Heart right ventricle (tissue), 16 donors: Measurements from ENCODE around the gene TMEM123. TPM values are rescaled to one million over a fixed set of nuclear protein-coding genes. Genes with fewer than 3 reads are reported as not detected.

ENCODE experiments used
- ATAC-seq, 8 donors: fragments of 200-7000 bp; cut with Tn5 transposase; one replicate each; pipeline ENCODE4 v1.9.1; 2020; ENCODE audit warnings: mild to moderate bottlenecking in 8 of 8, moderate library complexity in 8 of 8, moderate number of reproducible peaks in 1 of 8
- DNase-seq, 2 donors: peaks; one replicate each; pipeline ENCODE4 v3.0.0-alpha.2; 2020
- H3K27ac ChIP-seq, 10 donors: fragments of 200-600 bp; sonication (generic) in 2 of 10; one replicate each; pipeline versions ENCODE4 v1.5.0 to v1.8.0; 2020 to 2022; ENCODE audit warnings: mild to moderate bottlenecking in 3 of 10
- H3K27me3 ChIP-seq, 7 donors: fragments of 200-600 bp; one replicate each; pipeline ENCODE4 v1.8.0; 2021 to 2022; ENCODE audit warnings: mild to moderate bottlenecking in 2 of 7
- H3K36me3 ChIP-seq, 9 donors: fragments of 200-600 bp; sonication (generic) in 1 of 9; one replicate each; pipeline versions ENCODE4 v1.5.0 to v1.8.0; 2020 to 2022; ENCODE audit warnings: mild to moderate bottlenecking in 2 of 9
- H3K4me1 ChIP-seq, 9 donors: fragments of 200-600 bp; sonication (generic) in 1 of 9; one replicate each; pipeline versions ENCODE4 v1.5.0 to v1.8.0; 2020 to 2022; ENCODE audit warnings: mild to moderate bottlenecking in 4 of 9
- H3K4me3 ChIP-seq, 10 donors: fragments of 200-600 bp; sonication (generic) in 2 of 10; one replicate each; pipeline versions ENCODE4 v1.5.0 to v1.8.0; 2020 to 2022; ENCODE audit warnings: mild to moderate bottlenecking in 7 of 10, moderate library complexity in 2 of 10
- H3K9me3 ChIP-seq, 11 donors: fragments of 200-600 bp in 10 of 11; sonication (generic) in 2 of 11; one replicate each; pipeline versions ENCODE4 v1.5.0 to v1.8.0; 2013 to 2022; ENCODE audit warnings: mild to moderate bottlenecking in 2 of 11, control low read depth in 1 of 11, moderate library complexity in 1 of 11
- CTCF ChIP-seq, 9 donors: fragments of 200-600 bp; sonication (generic) in 2 of 9; IDR thresholded peaks; one replicate each; pipeline versions ENCODE4 v1.5.0 to v1.8.0; 2021 to 2022; ENCODE audit warnings: antibody characterized with exemption in 9 of 9, mild to moderate bottlenecking in 5 of 9, moderate library complexity in 1 of 9
- WGBS, 2 donors: extraction: QIAGEN DNeasy Blood & Tissue Kit; methylation state at CpG; one replicate each; pipeline ENCODE4 v1.1.7; 2013; ENCODE audit warnings: inconsistent platforms in 1 of 2; 5-methylcytosine and 5-hydroxymethylcytosine counted together
- intact Hi-C, 10 donors: fragments of 100-400 bp; cut with DNase I; formaldehyde crosslinking; loops; one replicate each; pipeline versions ENCODE4 v1.11.1 to v1.14.2; 2022
- polyA plus RNA-seq, 2 donors: library from polyadenylated mRNA; stranded (reverse); fragments of 200-250 nt; gene quantifications; one replicate each; pipeline ENCODE4 v1.2.3, GENCODE V29; 2013
- total RNA-seq, 10 donors: library from RNA; stranded (reverse); fragmentation: NEBNext Ultra II Directional in 3 of 10; extraction: Animal tissue kit (Norgen Biotek cat#: 25700) in 3 of 10; gene quantifications; one replicate each; pipeline versions ENCODE4 v1.2.1 to v1.2.4, GENCODE V29; 2021 to 2023
- donor health status: Arrhythmogenic right ventricular cardiomyopathy.
- donor health status: ischemic (EF 13 %, LVEDD 7.1; RV severe dilation, severe dysfunction).
- donor health status: healthy with polysubstance abuse.
- donor health status: DM: no; HTN: yes; CAD: no.
- donor health status: DM: no; HTN: no; CAD: no.
- donor health status: ischemic (EF 25% LVEDD 6.9; RV normal size, moderate dysfunction).
- donor health status: ischemic (EF 25% LVEDD 5.7; RV mildly dilated, moderate dysfunction).
- donor health status: healthy.
- donor health status: DM: yes; HTN: yes; CAD: no.
- donor health status: Ischemic cardiomyopathy.
- donor health status: ischemic (EF 35%, LVEDD 5.7; RV mildly dilated, moderate dysfunction).
- donor health status: nonischemic (EF 11% LVEDD 7.7; RV severe dilation, severe dysfunction).
- donor health status: DM: yes; HTN: yes; CAD: no.
- donor health status: PGD.
- donor health status: ischemic (EF 29% LVEDD 5.4; RV normal size, mild dysfunction).
- donor health status: nonischemic (EF 23%, LVEDD 6.1; RV moderate dilation, normal function).

The TMEM123 gene
- total and polyA plus RNA-seq, 12 donors = 18.7 to 98.7 (median 77.4) TPM

GRCh38 chr11:102428696-102429095 lies 23.9 kb downstream of the TMEM123 start:
- ATAC-seq (no peak), DNase-seq (no peak)
- no peaks in the 10 kb centered on the region for H3K27me3 ChIP-seq
- 91 to 92% methylated on average over 4 of the region's 4 CpGs for WGBS, 2 donors
- H3K27ac ChIP-seq = peak overlapping the region in 2 of 10 donors; percentile 3 to 7
- peaks cover 0 to 11% (median 0%) of the 10 kb centered on the region in 9 donors for H3K36me3 ChIP-seq
- TF ChIP-seq CTCF (IDR thresholded peaks at IDR 0.05) = no peak
- H3K4me1 ChIP-seq = peaks cover 0 to 58% (median 28%) of the 10 kb centered on the region in 9 donors
- intact Hi-C loops = no loop called here
- H3K9me3 ChIP-seq = peaks cover 0 to 9% (median 0%) of the 10 kb centered on the region in 11 donors
- no peak overlapping the region for H3K4me3 ChIP-seq

- peaks cover 0 to 65% (median 30%) of the 10 kb centered on the region in 9 donors for H3K4me1 ChIP-seq
- H3K27me3 ChIP-seq = no peaks in the 10 kb centered on the region
- intact Hi-C loops = no loop called here
- ATAC-seq (no peak), DNase-seq (no peak)
- no peak overlapping the region for H3K27ac ChIP-seq
- peaks cover 0 to under 1% (median 0%) of the 10 kb centered on the region in 9 donors for H3K36me3 ChIP-seq
- peaks cover 0 to 3% (median 0%) of the 10 kb centered on the region in 11 donors for H3K9me3 ChIP-seq
- no peak for TF ChIP-seq CTCF (IDR thresholded peaks at IDR 0.05)
- no peak overlapping the region for H3K4me3 ChIP-seq
- 0 to 2% methylated on average over 1 of the region's 1 CpG for WGBS, 2 donors
Observed at GRCh38 chr11:102427068-102427467, 25.5 kb downstream of the TMEM123 start.

- Histone ChIP-seq H3K4me1 (peaks cover 0 to 65% (median 30%) of the 10 kb centered on the region in 9 donors), H3K27me3 (no peaks in the 10 kb centered on the region), H3K4me3 (no peak overlapping the region), H3K9me3 (no peaks in the 10 kb centered on the region), H3K36me3 (no peaks in the 10 kb centered on the region), H3K27ac (no peak overlapping the region)
- intact Hi-C loops = no loop called here
- ATAC-seq (no peak), DNase-seq (no peak)
- TF ChIP-seq CTCF (IDR thresholded peaks at IDR 0.05) = no peak
Observed at GRCh38 chr11:102426570-102426969, 26.0 kb downstream of the TMEM123 start.

GRCh38 chr11:102426000-102426399 lies 26.6 kb downstream of the TMEM123 start:
- WGBS, 2 donors = 54 to 78% methylated on average over 2 of the region's 2 CpGs
- Histone ChIP-seq H3K4me3 (no peak overlapping the region), H3K36me3 (no peaks in the 10 kb centered on the region), H3K4me1 (peaks cover 0 to 61% (median 29%) of the 10 kb centered on the region in 9 donors), H3K27ac (no peak overlapping the region), H3K27me3 (no peaks in the 10 kb centered on the region), H3K9me3 (no peaks in the 10 kb centered on the region)
- no peak for ATAC-seq
- intact Hi-C loops = no loop called here
- no peak for DNase-seq
- no peak for TF ChIP-seq CTCF (IDR thresholded peaks at IDR 0.05)
